Measurements from ENCODE around the gene ARHGAP9. TPM values are rescaled to one million over a fixed set of nuclear protein-coding genes. Genes with fewer than 3 reads are reported as not detected.
A peak's percentile ranks its signal among the peaks of the same experiment; 100 is the strongest.
"Not testable (repeated sequence)": the region's sequence is repeated elsewhere in the genome, so short reads cannot be mapped to it uniquely, and the experiment has no call there.

Gene ARHGAP9
- total RNA-seq, 1 experiment from 2014 or later, result 0.92 TPM

GRCh38 chr12:57518176-57518919 is 38.7 kb upstream of the ARHGAP9 start:
- peaks cover 49% of the 10 kb centered on the region for H3K4me1 ChIP-seq (ENCODE audit: control insufficient read depth, insufficient read depth, low read length)
- peak overlapping the region; percentile 96 for H3K27ac ChIP-seq (ENCODE audit: low read length)
- ATAC-seq (no peak), DNase-seq (ENCODE audit: low read depth, low spot score) (no peak)
- intact Hi-C loops (cut with micrococcal nuclease; ENCODE audit: unreplicated experiment) (no loop called here), in situ Hi-C loops (cut with HindIII; ENCODE audit: low pct_unique_long_range_greater_than_20kb, low sequenced_read_pairs) (no loop called here)
- H3K4me3 ChIP-seq (ENCODE audit: low read depth in 2 of 2, low read length in 2 of 2), result peak overlapping the region; percentile 88 to 98
- TF ChIP-seq SIN3A (IDR thresholded peaks at IDR 0.05; ENCODE audit: borderline replicate concordance, insufficient read depth, low read depth, low read length) (no peak), REST (IDR thresholded peaks at IDR 0.05; ENCODE audit: insufficient read depth in 1 of 2, low read depth in 2 of 2, low read length in 1 of 2) (no peak), TCF7L2 (IDR thresholded peaks at IDR 0.05; ENCODE audit: low read depth, low read length) (no peak), POLR2AphosphoS5 (IDR thresholded peaks at IDR 0.05; ENCODE audit: low read depth, low read length) (no peak; the same call in 1 of the 2 replicates), CTCF (IDR thresholded peaks at IDR 0.05) (no peak)
- no TSS peak for BruUV-seq (replicated peaks)
- POLR2A ChIA-PET, result no interaction called here
- CTCF ChIA-PET, result interaction anchor here (0.6 kb wide), 1 partner anchor 116 kb away, joined by 3 read pairs; no protein-coding TSS in a partner anchor
- no peaks in the 10 kb centered on the region for H3K27me3 ChIP-seq (ENCODE audit: control insufficient read depth, insufficient read depth, low read length)
- H3K9me3 ChIP-seq (ENCODE audit: control insufficient read depth, insufficient read depth, low read depth, low read length), result no peaks in the 10 kb centered on the region
- H3K36me3 ChIP-seq (ENCODE audit: control insufficient read depth, insufficient read depth, low read length), result peaks cover 18% of the 10 kb centered on the region

- in situ Hi-C loops (cut with HindIII; ENCODE audit: low pct_unique_long_range_greater_than_20kb, low sequenced_read_pairs); BruUV-seq (replicated peaks); H3K27me3 ChIP-seq (ENCODE audit: control insufficient read depth, insufficient read depth, low read length); H3K9me3 ChIP-seq (ENCODE audit: control insufficient read depth, insufficient read depth, low read depth, low read length); intact Hi-C loops (cut with micrococcal nuclease; ENCODE audit: unreplicated experiment); ATAC-seq; DNase-seq (ENCODE audit: low read depth, low spot score): not testable (repeated sequence)
- peak; percentile 47 for TF ChIP-seq POLR2AphosphoS5 (IDR thresholded peaks at IDR 0.05; ENCODE audit: low read depth, low read length)
- CTCF ChIA-PET, result interaction anchor here (0.6 kb wide), 1 partner anchor 116 kb away, joined by 3 read pairs; no protein-coding TSS in a partner anchor
- peaks cover 17% of the 10 kb centered on the region for H3K36me3 ChIP-seq (ENCODE audit: control insufficient read depth, insufficient read depth, low read length)
- POLR2A ChIA-PET, result interaction anchor here (0.7 kb wide), 1 partner anchor 474 kb away, joined by 4 read pairs; no protein-coding TSS in a partner anchor
- H3K4me1 ChIP-seq (ENCODE audit: control insufficient read depth, insufficient read depth, low read length), result peaks cover 49% of the 10 kb centered on the region
- peak overlapping the region; percentile 88 to 98 for H3K4me3 ChIP-seq (ENCODE audit: low read depth in 2 of 2, low read length in 2 of 2)
- H3K27ac ChIP-seq (ENCODE audit: low read length), result peak overlapping the region; percentile 96
Observed at GRCh38 chr12:57517718-57518117, 38.1 kb upstream of the ARHGAP9 start.

GRCh38 chr12:57517187-57517586 is 37.5 kb upstream of the ARHGAP9 start:
- ChIA-PET POLR2A (interaction anchor here (0.7 kb wide), 1 partner anchor 474 kb away, joined by 4 read pairs; no protein-coding TSS in a partner anchor), CTCF (no interaction called here)
- H3K27me3 ChIP-seq (ENCODE audit: control insufficient read depth, insufficient read depth, low read length), result no peaks in the 10 kb centered on the region
- no peak for ATAC-seq
- H3K36me3 ChIP-seq (ENCODE audit: control insufficient read depth, insufficient read depth, low read length), result peaks cover 22% of the 10 kb centered on the region
- H3K4me1 ChIP-seq (ENCODE audit: control insufficient read depth, insufficient read depth, low read length), result peaks cover 49% of the 10 kb centered on the region
- in situ Hi-C loops (cut with HindIII; ENCODE audit: low pct_unique_long_range_greater_than_20kb, low sequenced_read_pairs), result no loop called here
- peak; percentile 28 for DNase-seq (ENCODE audit: low read depth, low spot score)
- intact Hi-C loops (cut with micrococcal nuclease; ENCODE audit: unreplicated experiment), result no loop called here
- BruUV-seq (replicated peaks), result no TSS peak
- TF ChIP-seq CTCF (IDR thresholded peaks at IDR 0.05), result no peak
- TF ChIP-seq POLR2AphosphoS5 (IDR thresholded peaks at IDR 0.05; ENCODE audit: low read depth, low read length), result peak; percentile 36; the same call in 1 of the 2 replicates
- H3K27ac ChIP-seq (ENCODE audit: low read length), result peak overlapping the region; percentile 96
- no peaks in the 10 kb centered on the region for H3K9me3 ChIP-seq (ENCODE audit: control insufficient read depth, insufficient read depth, low read depth, low read length)
- peak overlapping the region; percentile 88 to 98 for H3K4me3 ChIP-seq (ENCODE audit: low read depth in 2 of 2, low read length in 2 of 2)
